ENCODE measurements around the gene PHF23. TPM values are rescaled to one million over a fixed set of nuclear protein-coding genes. Genes with fewer than 3 reads are reported as not detected.

PHF23 gene
- total RNA-seq, 1 experiment from 2014 or later = 45.8 TPM

DNA sequence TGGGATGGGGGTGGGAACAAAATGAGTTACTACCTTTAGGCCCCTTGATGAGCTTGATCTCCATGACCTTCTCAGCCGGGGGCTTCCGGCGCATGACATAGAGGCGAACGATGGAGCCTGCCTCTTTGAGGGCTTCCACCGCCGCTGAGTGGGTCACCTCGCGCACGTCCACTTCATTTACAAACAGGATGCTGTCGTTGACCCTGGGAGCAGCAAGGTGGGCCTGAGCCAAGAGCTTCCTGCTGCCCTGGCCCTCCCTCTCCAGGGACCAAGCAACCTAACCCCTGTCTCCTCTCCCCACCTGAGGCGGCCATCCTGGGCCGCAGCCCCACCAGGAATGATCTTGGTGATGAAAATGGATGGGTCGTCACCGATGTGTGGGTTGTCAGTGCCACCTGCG, 35.9 kb downstream of the PHF23 start (continued):
- no peak for TF ChIP-seq OVOL2 (CRISPR knock-in tag; IDR thresholded peaks at IDR 0.05; ENCODE audit: borderline replicate concordance)
- TF ChIP-seq, protein P1, sequence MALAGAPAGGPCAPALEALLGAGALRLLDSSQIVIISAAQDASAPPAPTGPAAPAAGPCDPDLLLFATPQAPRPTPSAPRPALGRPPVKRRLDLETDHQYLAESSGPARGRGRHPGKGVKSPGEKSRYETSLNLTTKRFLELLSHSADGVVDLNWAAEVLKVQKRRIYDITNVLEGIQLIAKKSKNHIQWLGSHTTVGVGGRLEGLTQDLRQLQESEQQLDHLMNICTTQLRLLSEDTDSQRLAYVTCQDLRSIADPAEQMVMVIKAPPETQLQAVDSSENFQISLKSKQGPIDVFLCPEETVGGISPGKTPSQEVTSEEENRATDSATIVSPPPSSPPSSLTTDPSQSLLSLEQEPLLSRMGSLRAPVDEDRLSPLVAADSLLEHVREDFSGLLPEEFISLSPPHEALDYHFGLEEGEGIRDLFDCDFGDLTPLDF (CRISPR knock-in tag; IDR thresholded peaks at IDR 0.05) = no peak

GRCh38 chr17:7196651-7197401, 42.4 kb downstream of the PHF23 start:
- H3K4me3 Mint-ChIP-seq = no peak overlapping the region
- ATAC-seq (no peak), DNase-seq (ENCODE audit: low spot score) (no peak)
- ChIA-PET CTCF (interaction anchor here (0.6 to 1.5 kb wide), 2 partner anchors 11 to 50 kb away, joined by 3 to 4 read pairs; no protein-coding TSS in a partner anchor), POLR2A (no interaction called here)
- H3K27me3 Mint-ChIP-seq (ENCODE audit: low read depth) = no peaks in the 10 kb centered on the region
- no peaks in the 10 kb centered on the region for H3K4me1 Mint-ChIP-seq
- H3K36me3 Mint-ChIP-seq = peaks cover 49% of the 10 kb centered on the region
- TF ChIP-seq OVOL2 (CRISPR knock-in tag; IDR thresholded peaks at IDR 0.05; ENCODE audit: borderline replicate concordance) (no peak), ZNF416 (CRISPR knock-in tag; IDR thresholded peaks at IDR 0.05) (no peak), PREB (CRISPR knock-in tag; IDR thresholded peaks at IDR 0.05; ENCODE audit: borderline replicate concordance) (no peak), RORB (CRISPR knock-in tag; IDR thresholded peaks at IDR 0.05) (no peak), RELA (CRISPR knock-in tag; IDR thresholded peaks at IDR 0.05; ENCODE audit: borderline replicate concordance) (no peak)
- H3K27ac Mint-ChIP-seq = no peak overlapping the region
- no peaks in the 10 kb centered on the region for H3K9me3 Mint-ChIP-seq

GRCh38 chr17:7195971-7196370, 43.3 kb downstream of the PHF23 start:
- Mint-ChIP-seq H3K9me3 (no peaks in the 10 kb centered on the region), H3K27me3 (ENCODE audit: low read depth) (no peaks in the 10 kb centered on the region), H3K4me3 (no peak overlapping the region), H3K4me1 (no peaks in the 10 kb centered on the region), H3K36me3 (peaks cover 42% of the 10 kb centered on the region), H3K27ac (no peak overlapping the region)
- POLR2A ChIA-PET = no interaction called here
- DNase-seq (ENCODE audit: low spot score) = no peak
- no peak for ATAC-seq
- CTCF ChIA-PET = interaction anchor here (0.6 to 1.5 kb wide), 2 partner anchors 12 to 49 kb away, joined by 3 to 4 read pairs; no protein-coding TSS in a partner anchor
- TF ChIP-seq CBFB (CRISPR knock-in tag; IDR thresholded peaks at IDR 0.05; ENCODE audit: low read depth) (no peak), ELF4 (CRISPR knock-in tag; IDR thresholded peaks at IDR 0.05; ENCODE audit: low read depth) (no peak), GRHL2 (CRISPR knock-in tag; IDR thresholded peaks at IDR 0.05; ENCODE audit: insufficient replicate concordance, severe bottlenecking) (no peak), IRF1 (CRISPR knock-in tag; IDR thresholded peaks at IDR 0.05) (no peak), NR3C1 (CRISPR knock-in tag; conservative IDR thresholded peaks at IDR 0.05; ENCODE audit: low read depth) (no peak), NR1H2 (CRISPR knock-in tag; IDR thresholded peaks at IDR 0.05) (no peak), ATF1 (CRISPR knock-in tag; IDR thresholded peaks at IDR 0.05) (no peak), NR2C2 (CRISPR knock-in tag; IDR thresholded peaks at IDR 0.05) (no peak), OVOL2 (CRISPR knock-in tag; IDR thresholded peaks at IDR 0.05; ENCODE audit: borderline replicate concordance) (no peak), JUN (CRISPR knock-in tag; IDR thresholded peaks at IDR 0.05) (no peak), AR (CRISPR knock-in tag; IDR thresholded peaks at IDR 0.05) (no peak)
- TF ChIP-seq, protein P2, sequence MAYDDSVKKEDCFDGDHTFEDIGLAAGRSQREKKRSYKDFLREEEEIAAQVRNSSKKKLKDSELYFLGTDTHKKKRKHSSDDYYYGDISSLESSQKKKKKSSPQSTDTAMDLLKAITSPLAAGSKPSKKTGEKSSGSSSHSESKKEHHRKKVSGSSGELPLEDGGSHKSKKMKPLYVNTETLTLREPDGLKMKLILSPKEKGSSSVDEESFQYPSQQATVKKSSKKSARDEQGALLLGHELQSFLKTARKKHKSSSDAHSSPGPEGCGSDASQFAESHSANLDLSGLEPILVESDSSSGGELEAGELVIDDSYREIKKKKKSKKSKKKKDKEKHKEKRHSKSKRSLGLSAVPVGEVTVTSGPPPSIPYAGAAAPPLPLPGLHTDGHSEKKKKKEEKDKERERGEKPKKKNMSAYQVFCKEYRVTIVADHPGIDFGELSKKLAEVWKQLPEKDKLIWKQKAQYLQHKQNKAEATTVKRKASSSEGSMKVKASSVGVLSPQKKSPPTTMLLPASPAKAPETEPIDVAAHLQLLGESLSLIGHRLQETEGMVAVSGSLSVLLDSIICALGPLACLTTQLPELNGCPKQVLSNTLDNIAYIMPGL (CRISPR knock-in tag; IDR thresholded peaks at IDR 0.05) = no peak
